GM12878 (cell line): ENCODE measurements around the gene RABL3. TPM values are rescaled to one million over a fixed set of nuclear protein-coding genes. Genes with fewer than 3 reads are reported as not detected.

Experiments used
- polyA plus RNA-seq, 11 experiments: library from polyadenylated mRNA; depleted of rRNA in 4 of 11; unstranded in 6 of 11; stranded (reverse) in 5 of 11; fragments of >200 nt; fragmentation: Nextera tagmentation in 4 of 11; fragmentation: Illumina TruSeq in 1 of 11; extraction: Ambion mirVana in 4 of 11; extraction: Trizol in 1 of 11; gene quantifications; 1 replicate in 1 of 11; 2 replicates in 10 of 11; pipeline versions ENCODE4 v1.2.1 to v1.2.3, GENCODE V29; 2011 to 2016; ENCODE audit warnings: inconsistent platforms in 2 of 11, missing spikeins in 2 of 11, low read depth in 1 of 11
- small RNA-seq: library from RNA; depleted of rRNA; stranded (forward); fragments of <200 nt; gene quantifications from one replicate; pipeline ENCODE3, GENCODE V24; 2014
- total RNA-seq, 4 experiments: library from RNA; depleted of rRNA in 3 of 4; stranded (reverse); fragments of >200 nt in 3 of 4; fragmentation: Illumina TruSeq in 1 of 4; extraction: Trizol in 1 of 4; gene quantifications; 2 replicates each; pipeline versions ENCODE4 v1.2.1 to v1.2.3, GENCODE V29; 2013 to 2021
- TF ChIP-seq, protein P1 (sequence below): fragments of 450-650 bp; formaldehyde crosslinking; IDR thresholded peaks from 2 replicates; pipeline ENCODE4 v1.4.0; 2020; ENCODE audit warnings: mild to moderate bottlenecking, moderate library complexity

The RABL3 gene
- total and polyA plus RNA-seq, 10 of the 15 experiments (the other 5 are each of a cell fraction or from before 2014, with no cell fraction given): 10.5 to 38.0 (median 25.2) TPM

DNA sequence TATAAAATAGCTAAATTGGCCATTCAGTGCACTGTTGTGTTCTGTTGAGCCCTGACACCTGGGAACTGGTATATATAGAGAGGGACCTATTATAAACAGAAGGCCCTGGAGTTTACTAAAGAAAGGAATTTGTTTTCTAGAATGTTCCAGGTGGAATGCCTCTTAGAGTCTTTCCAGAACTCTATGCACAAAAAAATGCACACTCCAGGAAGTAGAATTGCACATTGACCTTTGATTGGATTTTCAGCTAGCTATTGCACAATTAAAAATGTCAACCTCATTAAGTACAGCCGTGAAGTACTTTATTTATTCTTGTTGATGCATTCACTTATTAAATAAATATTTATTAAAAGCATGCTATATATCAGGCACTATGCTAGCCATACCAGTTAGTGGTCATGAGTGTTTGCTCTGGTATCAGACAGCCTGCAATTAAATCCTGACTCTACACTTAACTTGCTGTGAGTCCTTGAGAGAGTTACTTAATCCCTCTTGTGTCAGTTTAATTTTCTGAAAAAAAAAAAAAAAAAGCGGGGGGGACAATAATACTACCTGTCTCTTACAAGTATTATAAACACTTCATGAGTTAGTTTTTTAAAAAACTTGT is 105.4 kb downstream of the RABL3 start (continued):
- TF ChIP-seq, protein P1, sequence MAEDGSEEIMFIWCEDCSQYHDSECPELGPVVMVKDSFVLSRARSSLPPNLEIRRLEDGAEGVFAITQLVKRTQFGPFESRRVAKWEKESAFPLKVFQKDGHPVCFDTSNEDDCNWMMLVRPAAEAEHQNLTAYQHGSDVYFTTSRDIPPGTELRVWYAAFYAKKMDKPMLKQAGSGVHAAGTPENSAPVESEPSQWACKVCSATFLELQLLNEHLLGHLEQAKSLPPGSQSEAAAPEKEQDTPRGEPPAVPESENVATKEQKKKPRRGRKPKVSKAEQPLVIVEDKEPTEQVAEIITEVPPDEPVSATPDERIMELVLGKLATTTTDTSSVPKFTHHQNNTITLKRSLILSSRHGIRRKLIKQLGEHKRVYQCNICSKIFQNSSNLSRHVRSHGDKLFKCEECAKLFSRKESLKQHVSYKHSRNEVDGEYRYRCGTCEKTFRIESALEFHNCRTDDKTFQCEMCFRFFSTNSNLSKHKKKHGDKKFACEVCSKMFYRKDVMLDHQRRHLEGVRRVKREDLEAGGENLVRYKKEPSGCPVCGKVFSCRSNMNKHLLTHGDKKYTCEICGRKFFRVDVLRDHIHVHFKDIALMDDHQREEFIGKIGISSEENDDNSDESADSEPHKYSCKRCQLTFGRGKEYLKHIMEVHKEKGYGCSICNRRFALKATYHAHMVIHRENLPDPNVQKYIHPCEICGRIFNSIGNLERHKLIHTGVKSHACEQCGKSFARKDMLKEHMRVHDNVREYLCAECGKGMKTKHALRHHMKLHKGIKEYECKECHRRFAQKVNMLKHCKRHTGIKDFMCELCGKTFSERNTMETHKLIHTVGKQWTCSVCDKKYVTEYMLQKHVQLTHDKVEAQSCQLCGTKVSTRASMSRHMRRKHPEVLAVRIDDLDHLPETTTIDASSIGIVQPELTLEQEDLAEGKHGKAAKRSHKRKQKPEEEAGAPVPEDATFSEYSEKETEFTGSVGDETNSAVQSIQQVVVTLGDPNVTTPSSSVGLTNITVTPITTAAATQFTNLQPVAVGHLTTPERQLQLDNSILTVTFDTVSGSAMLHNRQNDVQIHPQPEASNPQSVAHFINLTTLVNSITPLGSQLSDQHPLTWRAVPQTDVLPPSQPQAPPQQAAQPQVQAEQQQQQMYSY: no peak

Small RNA genes within 50 kb of the gene (small RNA-seq; reads per million reads assigned to genes)
- gene MTCO1P29 (not detected), gene MTCO2P29 (not detected)

Other genes starting within 250 kb of the RABL3 start
- gene NDUFB4, start 146.2 kb downstream of the RABL3 start, total RNA-seq (2014; rRNA removed): 215 and 229 TPM in 2 replicates
- gene NDUFB4, start 146.2 kb downstream of the RABL3 start, total RNA-seq (2014; rRNA removed; fragmentation: Illumina TruSeq; extraction: Trizol): 412 and 416 TPM in 2 replicates
- gene NDUFB4, start 146.2 kb downstream of the RABL3 start, total RNA-seq (2021): 155 and 159 TPM in 2 replicates
- 222 and 224 TPM in 2 replicates for gene NDUFB4, start 146.2 kb downstream of the RABL3 start, polyA plus RNA-seq (2011; rRNA removed)
- gene NDUFB4, start 146.2 kb downstream of the RABL3 start, polyA plus RNA-seq (2014; fragmentation: Illumina TruSeq; extraction: Trizol): 213 and 297 TPM in 2 replicates
- gene NDUFB4, start 146.2 kb downstream of the RABL3 start, polyA plus RNA-seq (2014; fragmentation: Nextera tagmentation; extraction: Ambion mirVana): 100 to 1,000 TPM; 732 to 864 TPM
- gene NDUFB4, start 146.2 kb downstream of the RABL3 start, polyA plus RNA-seq (2014; rRNA removed): 284 and 363 TPM in 2 replicates
- gene NDUFB4, start 146.2 kb downstream of the RABL3 start, polyA plus RNA-seq (2016; fragmentation: Nextera tagmentation; extraction: Ambion mirVana): 100 to 1,000 TPM; 410 to 445 TPM
- gene HGD, start 60.3 kb downstream of the RABL3 start, total RNA-seq (2014; rRNA removed): 0.22 TPM in 1 of 2 replicates, not detected in the other
- gene HGD, start 60.3 kb downstream of the RABL3 start, total RNA-seq (2014; rRNA removed; fragmentation: Illumina TruSeq; extraction: Trizol): not detected in 2 replicates
- 0.51 and 0.72 TPM in 2 replicates for gene HGD, start 60.3 kb downstream of the RABL3 start, total RNA-seq (2021)
- 0.18 and 0.27 TPM in 2 replicates for gene HGD, start 60.3 kb downstream of the RABL3 start, polyA plus RNA-seq (2011; rRNA removed)
- 0.28 TPM in 1 of 2 replicates, not detected in the other for gene HGD, start 60.3 kb downstream of the RABL3 start, polyA plus RNA-seq (2014; fragmentation: Illumina TruSeq; extraction: Trizol)
- not detected for gene HGD, start 60.3 kb downstream of the RABL3 start, polyA plus RNA-seq (2014; fragmentation: Nextera tagmentation; extraction: Ambion mirVana)
- gene HGD, start 60.3 kb downstream of the RABL3 start, polyA plus RNA-seq (2014; rRNA removed): 0.25 and 0.81 TPM in 2 replicates
- not detected for gene HGD, start 60.3 kb downstream of the RABL3 start, polyA plus RNA-seq (2016; fragmentation: Nextera tagmentation; extraction: Ambion mirVana)
- gene GTF2E1, start 228 bp upstream of the RABL3 start, total RNA-seq (2014; rRNA removed): 14.9 and 17.5 TPM in 2 replicates
- 17.9 and 18.5 TPM in 2 replicates for gene GTF2E1, start 228 bp upstream of the RABL3 start, total RNA-seq (2014; rRNA removed; fragmentation: Illumina TruSeq; extraction: Trizol)
- 22.8 and 24.9 TPM in 2 replicates for gene GTF2E1, start 228 bp upstream of the RABL3 start, total RNA-seq (2021)
- 19.2 and 31.2 TPM in 2 replicates for gene GTF2E1, start 228 bp upstream of the RABL3 start, polyA plus RNA-seq (2011; rRNA removed)
- gene GTF2E1, start 228 bp upstream of the RABL3 start, polyA plus RNA-seq (2014; fragmentation: Illumina TruSeq; extraction: Trizol): 21.9 and 28.9 TPM in 2 replicates
- gene GTF2E1, start 228 bp upstream of the RABL3 start, polyA plus RNA-seq (2014; fragmentation: Nextera tagmentation; extraction: Ambion mirVana): 10 to 100 TPM in 1 of 2 experiments, 1 to 10 TPM in 1; 9.2 to 17.6 TPM
- gene GTF2E1, start 228 bp upstream of the RABL3 start, polyA plus RNA-seq (2014; rRNA removed): 14.1 and 14.5 TPM in 2 replicates
- gene GTF2E1, start 228 bp upstream of the RABL3 start, polyA plus RNA-seq (2016; fragmentation: Nextera tagmentation; extraction: Ambion mirVana): 10 to 100 TPM; 13.0 to 13.9 TPM
- gene STXBP5L, start 165.7 kb upstream of the RABL3 start, total RNA-seq (2014; rRNA removed): not detected in 2 replicates
- gene STXBP5L, start 165.7 kb upstream of the RABL3 start, total RNA-seq (2014; rRNA removed; fragmentation: Illumina TruSeq; extraction: Trizol): not detected in 2 replicates
- gene STXBP5L, start 165.7 kb upstream of the RABL3 start, total RNA-seq (2021): not detected in 2 replicates
- not detected in 2 replicates for gene STXBP5L, start 165.7 kb upstream of the RABL3 start, polyA plus RNA-seq (2011; rRNA removed)
- not detected in 2 replicates for gene STXBP5L, start 165.7 kb upstream of the RABL3 start, polyA plus RNA-seq (2014; fragmentation: Illumina TruSeq; extraction: Trizol)
- under 1 TPM; under 0.01 to 0.05 TPM for gene STXBP5L, start 165.7 kb upstream of the RABL3 start, polyA plus RNA-seq (2014; fragmentation: Nextera tagmentation; extraction: Ambion mirVana)
- not detected in 2 replicates for gene STXBP5L, start 165.7 kb upstream of the RABL3 start, polyA plus RNA-seq (2014; rRNA removed)
- gene STXBP5L, start 165.7 kb upstream of the RABL3 start, polyA plus RNA-seq (2016; fragmentation: Nextera tagmentation; extraction: Ambion mirVana): under 1 TPM; 0.03 to 0.08 TPM